Measurements from ENCODE around the gene SYCP2.

SYCP2 gene

DNA sequence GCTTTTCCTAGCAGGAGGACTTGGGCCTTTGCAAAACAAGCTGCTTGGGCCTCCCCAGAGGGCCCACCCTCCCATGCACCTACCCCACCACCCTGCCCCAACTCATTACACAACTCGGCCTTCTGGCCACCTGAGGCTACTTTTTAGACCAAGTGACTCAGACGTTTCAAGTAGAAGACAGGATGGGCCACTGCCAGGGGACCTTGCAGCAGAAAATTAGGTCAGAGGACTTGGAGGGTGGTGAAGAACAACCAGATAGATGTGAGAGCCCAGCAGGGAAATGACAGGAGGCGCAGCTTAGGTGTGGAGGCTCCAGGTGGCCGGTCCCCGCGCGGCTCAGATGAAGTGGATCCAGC is 5.2 kb upstream of the SYCP2 start:
- Histone ChIP-seq H3K4me2 (ENCODE audit: low read depth, low read length, poor library complexity, severe bottlenecking) (peak overlapping the region; percentile 32), H3K79me2 (ENCODE audit: insufficient read depth, low read length) (peaks cover 15% of the 10 kb centered on the region), H3K27ac (ENCODE audit: low read depth, low read length) (no peak overlapping the region), H3K27me3 (ENCODE audit: low read length) (no peaks in the 10 kb centered on the region), H3K36me3 (ENCODE audit: low read length) (peaks cover 20% of the 10 kb centered on the region), H2AFZ (ENCODE audit: low read depth, low read length, severe bottlenecking) (no peak overlapping the region), H3K9me2 (replicated peaks; ENCODE audit: insufficient read depth, low read length) (no peaks in the 10 kb centered on the region), H3K4me3 (ENCODE audit: insufficient read depth, low read length, poor library complexity, severe bottlenecking) (no peak overlapping the region), H3F3A (ENCODE audit: insufficient read depth) (peaks cover 23% of the 10 kb centered on the region), H3K9me3 (ENCODE audit: insufficient read depth, low read length) (no peaks in the 10 kb centered on the region), H3K9ac (ENCODE audit: low read length) (no peak overlapping the region), H4K20me1 (ENCODE audit: low read depth, low read length) (no peaks in the 10 kb centered on the region)
- no peak for TF ChIP-seq EZH2phosphoT487 (conservative IDR thresholded peaks at IDR 0.05; ENCODE audit: low read length)
- TF ChIP-seq, protein P1, sequence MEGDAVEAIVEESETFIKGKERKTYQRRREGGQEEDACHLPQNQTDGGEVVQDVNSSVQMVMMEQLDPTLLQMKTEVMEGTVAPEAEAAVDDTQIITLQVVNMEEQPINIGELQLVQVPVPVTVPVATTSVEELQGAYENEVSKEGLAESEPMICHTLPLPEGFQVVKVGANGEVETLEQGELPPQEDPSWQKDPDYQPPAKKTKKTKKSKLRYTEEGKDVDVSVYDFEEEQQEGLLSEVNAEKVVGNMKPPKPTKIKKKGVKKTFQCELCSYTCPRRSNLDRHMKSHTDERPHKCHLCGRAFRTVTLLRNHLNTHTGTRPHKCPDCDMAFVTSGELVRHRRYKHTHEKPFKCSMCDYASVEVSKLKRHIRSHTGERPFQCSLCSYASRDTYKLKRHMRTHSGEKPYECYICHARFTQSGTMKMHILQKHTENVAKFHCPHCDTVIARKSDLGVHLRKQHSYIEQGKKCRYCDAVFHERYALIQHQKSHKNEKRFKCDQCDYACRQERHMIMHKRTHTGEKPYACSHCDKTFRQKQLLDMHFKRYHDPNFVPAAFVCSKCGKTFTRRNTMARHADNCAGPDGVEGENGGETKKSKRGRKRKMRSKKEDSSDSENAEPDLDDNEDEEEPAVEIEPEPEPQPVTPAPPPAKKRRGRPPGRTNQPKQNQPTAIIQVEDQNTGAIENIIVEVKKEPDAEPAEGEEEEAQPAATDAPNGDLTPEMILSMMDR (IDR thresholded peaks at IDR 0.05; ENCODE audit: insufficient read depth, low read length, poor library complexity, severe bottlenecking): no peak

- Histone ChIP-seq H4K20me1 (ENCODE audit: low read depth, low read length) (no peaks in the 10 kb centered on the region), H3K36me3 (ENCODE audit: low read length) (peaks cover 15% of the 10 kb centered on the region), H3K79me2 (ENCODE audit: insufficient read depth, low read length) (peaks cover 15% of the 10 kb centered on the region), H3K4me3 (ENCODE audit: insufficient read depth, low read length, poor library complexity, severe bottlenecking) (no peak overlapping the region), H3K9me2 (replicated peaks; ENCODE audit: insufficient read depth, low read length) (no peaks in the 10 kb centered on the region), H3K9me3 (ENCODE audit: insufficient read depth, low read length) (no peaks in the 10 kb centered on the region), H3K27ac (ENCODE audit: low read depth, low read length) (no peak overlapping the region), H2AFZ (ENCODE audit: low read depth, low read length, severe bottlenecking) (no peak overlapping the region), H3K9ac (ENCODE audit: low read length) (0 out of 2 replicates have a peak overlapping the region, but pooled peaks have one; percentile 7), H3K27me3 (ENCODE audit: low read length) (no peaks in the 10 kb centered on the region), H3F3A (ENCODE audit: insufficient read depth) (peaks cover 23% of the 10 kb centered on the region), H3K4me2 (ENCODE audit: low read depth, low read length, poor library complexity, severe bottlenecking) (peak overlapping the region; percentile 32)
- TF ChIP-seq, protein P1 (IDR thresholded peaks at IDR 0.05; ENCODE audit: insufficient read depth, low read length, poor library complexity, severe bottlenecking): no peak
- TF ChIP-seq EZH2phosphoT487 (conservative IDR thresholded peaks at IDR 0.05; ENCODE audit: low read length): no peak
These were observed 4.8 kb upstream of the SYCP2 start for GRCh38 chr20:59938221-59938620.

DNA sequence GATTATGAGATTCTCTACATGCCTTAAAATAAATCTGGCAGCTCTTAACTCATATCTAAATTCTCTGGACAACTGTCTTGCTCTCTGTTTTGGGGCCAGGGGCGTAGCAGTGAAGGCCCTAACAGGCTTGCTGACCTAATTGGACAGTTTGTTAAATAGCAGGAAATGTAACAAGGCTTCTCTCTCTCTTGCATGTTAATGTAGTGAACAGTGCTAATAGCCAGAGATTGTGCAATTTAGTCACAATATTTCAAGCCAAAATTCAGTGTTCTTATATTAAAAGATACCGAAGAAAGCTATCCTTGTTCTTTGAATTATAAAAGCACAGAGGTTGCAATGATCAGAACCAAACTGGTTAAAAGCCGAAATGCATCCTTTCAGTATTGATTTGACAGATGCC is 3.7 kb upstream of the SYCP2 start:
- Histone ChIP-seq H3K9me2 (replicated peaks; ENCODE audit: insufficient read depth, low read length) (no peaks in the 10 kb centered on the region), H4K20me1 (ENCODE audit: low read depth, low read length) (no peaks in the 10 kb centered on the region), H3K9me3 (ENCODE audit: insufficient read depth, low read length) (no peaks in the 10 kb centered on the region), H3K4me3 (ENCODE audit: insufficient read depth, low read length, poor library complexity, severe bottlenecking) (no peak overlapping the region), H3K9ac (ENCODE audit: low read length) (no peak overlapping the region), H3K36me3 (ENCODE audit: low read length) (peaks cover 5% of the 10 kb centered on the region; the same call in 1 of the 2 replicates), H2AFZ (ENCODE audit: low read depth, low read length, severe bottlenecking) (no peak overlapping the region), H3K27me3 (ENCODE audit: low read length) (no peaks in the 10 kb centered on the region), H3F3A (ENCODE audit: insufficient read depth) (peaks cover 19% of the 10 kb centered on the region), H3K27ac (ENCODE audit: low read depth, low read length) (no peak overlapping the region), H3K79me2 (ENCODE audit: insufficient read depth, low read length) (peaks cover 15% of the 10 kb centered on the region), H3K4me2 (ENCODE audit: low read depth, low read length, poor library complexity, severe bottlenecking) (peak overlapping the region; percentile 6)
- no peak for TF ChIP-seq EZH2phosphoT487 (conservative IDR thresholded peaks at IDR 0.05; ENCODE audit: low read length)

DNA sequence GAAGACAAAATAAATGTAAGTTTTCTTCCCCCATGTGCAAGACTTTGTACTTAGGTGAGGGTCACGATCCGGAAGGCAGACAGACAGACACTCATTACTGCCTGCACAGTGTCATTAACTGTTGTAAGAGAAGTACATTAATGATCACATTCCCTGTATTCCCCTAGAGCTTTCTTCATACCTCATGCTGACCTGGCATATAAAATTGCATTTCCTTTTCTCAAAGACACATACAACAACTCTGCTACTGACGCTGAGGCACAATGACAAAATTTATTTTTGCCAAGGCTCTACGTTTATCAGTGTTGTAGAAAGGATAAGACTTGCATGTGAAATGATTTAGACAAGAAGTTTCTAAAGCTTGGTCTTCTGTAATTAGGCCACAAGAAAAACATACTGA is 3.0 kb upstream of the SYCP2 start:
- Histone ChIP-seq H3K9me3 (ENCODE audit: insufficient read depth, low read length) (no peaks in the 10 kb centered on the region), H3K9me2 (replicated peaks; ENCODE audit: insufficient read depth, low read length) (no peaks in the 10 kb centered on the region), H3K4me2 (ENCODE audit: low read depth, low read length, poor library complexity, severe bottlenecking) (no peak overlapping the region), H2AFZ (ENCODE audit: low read depth, low read length, severe bottlenecking) (no peak overlapping the region), H3F3A (ENCODE audit: insufficient read depth) (peaks cover 13% of the 10 kb centered on the region; the same call in 1 of the 2 replicates), H3K79me2 (ENCODE audit: insufficient read depth, low read length) (peaks cover 9% of the 10 kb centered on the region; the same call in 1 of the 2 replicates), H3K36me3 (ENCODE audit: low read length) (no peaks in the 10 kb centered on the region), H4K20me1 (ENCODE audit: low read depth, low read length) (no peaks in the 10 kb centered on the region), H3K9ac (ENCODE audit: low read length) (no peak overlapping the region), H3K27me3 (ENCODE audit: low read length) (no peaks in the 10 kb centered on the region), H3K4me3 (ENCODE audit: insufficient read depth, low read length, poor library complexity, severe bottlenecking) (no peak overlapping the region), H3K27ac (ENCODE audit: low read depth, low read length) (no peak overlapping the region)
- TF ChIP-seq, protein P1 (IDR thresholded peaks at IDR 0.05; ENCODE audit: insufficient read depth, low read length, poor library complexity, severe bottlenecking): no peak
- no peak for TF ChIP-seq EZH2phosphoT487 (conservative IDR thresholded peaks at IDR 0.05; ENCODE audit: low read length)

Measured in SU-DHL-6 (cell line).